Activated T-cell treated with anti-CD3 and anti-CD28 coated beads, Interleukin-2, amount 50 U/mL, for 4 hours (primary cell): ENCODE measurements around the gene LCN6. TPM values are rescaled to one million over a fixed set of nuclear protein-coding genes. Genes with fewer than 3 reads are reported as not detected.
"Not testable (repeated sequence)": the region's sequence is repeated elsewhere in the genome, so short reads cannot be mapped to it uniquely, and the experiment has no call there.

Experiments used
- ATAC-seq, 2 donors: fragments of 200-7000 bp; cut with Tn5 transposase; one replicate each; pipeline ENCODE4 v1.10.0; 2021
- DNase-seq: peaks from one replicate; pipeline ENCODE4 v3.0.0-alpha.2; 2020
- H3K27me3 Mint-ChIP-seq: one replicate; pipeline ENCODE4 v1.8.0; 2021; ENCODE audit warnings: low read depth, mixed read lengths
- H3K36me3 Mint-ChIP-seq: one replicate; pipeline ENCODE4 v1.8.0; 2022; ENCODE audit warnings: mixed read lengths; ENCODE audit not compliant: insufficient read depth
- H3K4me1 Mint-ChIP-seq: one replicate; pipeline ENCODE4 v1.8.0; 2021; ENCODE audit warnings: low read depth, mixed read lengths
- H3K4me3 Mint-ChIP-seq: one replicate; pipeline ENCODE4 v1.8.0; 2021; ENCODE audit warnings: mild to moderate bottlenecking, moderate library complexity, mixed read lengths
- H3K9me3 Mint-ChIP-seq: one replicate; pipeline ENCODE4 v1.8.0; 2021; ENCODE audit warnings: mixed read lengths
- total RNA-seq, 3 donors: library from RNA; stranded (reverse); gene quantifications; one replicate each; pipeline ENCODE4 v1.2.1, GENCODE V29; 2021

Gene LCN6
- total RNA-seq, 3 donors from 2014 or later = not detected

GRCh38 chr9:136769710-136770191 is 21.4 kb upstream of the LCN6 start:
- Mint-ChIP-seq H3K27me3 (peaks cover 19% of the 10 kb centered on the region), H3K4me1 (peaks cover 14% of the 10 kb centered on the region), H3K36me3 (no peaks in the 10 kb centered on the region), H3K4me3 (no peak overlapping the region), H3K9me3 (peaks cover 7% of the 10 kb centered on the region)
- ATAC-seq (peak; percentile 76 to 80), DNase-seq (peak; percentile 48)

DNA sequence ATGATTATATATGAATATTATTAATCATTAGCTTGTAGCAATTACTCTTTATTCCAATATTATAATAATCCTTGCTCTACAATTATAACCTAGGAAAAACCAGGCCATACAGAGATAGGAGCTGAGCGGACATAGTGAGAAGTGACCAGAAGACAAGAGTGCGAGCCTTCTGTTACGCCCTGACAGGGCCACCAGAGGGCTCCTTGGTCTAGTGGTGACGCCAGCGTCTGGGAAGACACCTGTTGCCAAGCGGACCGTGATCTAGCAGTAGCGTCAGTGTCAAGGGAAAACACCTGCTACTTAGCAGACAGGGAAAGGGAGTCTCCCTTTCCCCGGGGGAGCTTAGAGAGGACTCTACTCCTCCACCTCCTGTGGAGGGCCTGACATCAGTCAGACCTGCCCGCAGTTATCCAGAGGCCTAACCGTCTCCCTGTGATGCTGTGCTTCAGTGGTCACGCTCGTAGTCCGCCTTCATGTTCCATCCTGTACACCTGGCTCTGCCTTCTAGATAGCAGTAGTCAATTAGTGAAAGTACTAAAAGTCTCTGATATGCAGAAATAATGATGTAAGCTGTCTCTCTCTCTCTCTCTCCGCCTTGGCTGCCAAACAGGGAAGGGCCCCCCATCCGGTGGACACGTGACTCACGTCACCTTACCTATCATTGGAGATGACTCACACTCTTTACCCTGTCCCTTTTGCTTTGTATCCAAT is 18.2 kb upstream of the LCN6 start:
- H3K36me3 Mint-ChIP-seq, H3K9me3 Mint-ChIP-seq: not testable (repeated sequence)
- peaks cover 14% of the 10 kb centered on the region for H3K4me1 Mint-ChIP-seq
- peak; percentile 35 to 56 for ATAC-seq
- peak; percentile 28 for DNase-seq
- H3K4me3 Mint-ChIP-seq = peak overlapping the region; percentile 70
- peaks cover 20% of the 10 kb centered on the region for H3K27me3 Mint-ChIP-seq

DNA sequence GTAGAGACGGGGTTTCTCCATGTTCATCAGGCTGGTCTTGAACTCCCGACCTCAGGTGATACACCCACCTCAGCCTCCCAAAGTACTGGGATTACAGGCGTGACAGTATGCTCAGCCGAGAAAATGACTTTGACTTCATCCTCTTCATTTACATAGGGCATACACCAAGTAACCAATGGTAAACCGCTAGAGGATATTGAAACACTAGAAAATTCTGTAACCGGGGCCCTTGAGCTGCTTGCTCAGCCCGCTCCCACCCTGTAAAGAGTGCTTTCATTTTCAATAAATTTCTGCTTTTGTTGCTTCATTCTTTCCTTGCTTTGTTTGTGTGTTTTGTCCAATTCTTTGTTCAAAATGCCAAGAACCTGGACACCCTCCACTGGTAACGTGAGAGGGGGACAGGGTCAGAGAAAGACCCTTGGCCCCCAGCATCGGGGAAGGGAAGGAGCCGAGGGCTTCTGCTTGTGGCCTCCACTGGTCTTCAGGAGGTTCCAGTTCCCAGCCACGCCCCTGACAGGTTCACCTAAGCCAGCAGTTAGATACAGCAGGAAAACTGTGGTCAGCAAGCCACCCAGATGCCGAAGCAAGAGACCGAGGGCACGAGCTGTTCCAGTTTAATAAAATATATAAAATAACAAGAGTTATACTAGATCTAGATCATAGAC is 17.6 kb upstream of the LCN6 start:
- H3K4me3 Mint-ChIP-seq, DNase-seq, H3K9me3 Mint-ChIP-seq, H3K36me3 Mint-ChIP-seq: not testable (repeated sequence)
- peaks cover 26% of the 10 kb centered on the region for H3K27me3 Mint-ChIP-seq
- peaks cover 14% of the 10 kb centered on the region for H3K4me1 Mint-ChIP-seq
- peak in 1 of 2 donors; percentile 29 for ATAC-seq

GRCh38 chr9:136765041-136765440 is 16.7 kb upstream of the LCN6 start:
- DNase-seq (no peak), ATAC-seq (no peak)
- H3K9me3 Mint-ChIP-seq = no peaks in the 10 kb centered on the region
- peaks cover 30% of the 10 kb centered on the region for H3K27me3 Mint-ChIP-seq
- H3K36me3 Mint-ChIP-seq = no peaks in the 10 kb centered on the region
- peaks cover 14% of the 10 kb centered on the region for H3K4me1 Mint-ChIP-seq
- H3K4me3 Mint-ChIP-seq = no peak overlapping the region

DNA sequence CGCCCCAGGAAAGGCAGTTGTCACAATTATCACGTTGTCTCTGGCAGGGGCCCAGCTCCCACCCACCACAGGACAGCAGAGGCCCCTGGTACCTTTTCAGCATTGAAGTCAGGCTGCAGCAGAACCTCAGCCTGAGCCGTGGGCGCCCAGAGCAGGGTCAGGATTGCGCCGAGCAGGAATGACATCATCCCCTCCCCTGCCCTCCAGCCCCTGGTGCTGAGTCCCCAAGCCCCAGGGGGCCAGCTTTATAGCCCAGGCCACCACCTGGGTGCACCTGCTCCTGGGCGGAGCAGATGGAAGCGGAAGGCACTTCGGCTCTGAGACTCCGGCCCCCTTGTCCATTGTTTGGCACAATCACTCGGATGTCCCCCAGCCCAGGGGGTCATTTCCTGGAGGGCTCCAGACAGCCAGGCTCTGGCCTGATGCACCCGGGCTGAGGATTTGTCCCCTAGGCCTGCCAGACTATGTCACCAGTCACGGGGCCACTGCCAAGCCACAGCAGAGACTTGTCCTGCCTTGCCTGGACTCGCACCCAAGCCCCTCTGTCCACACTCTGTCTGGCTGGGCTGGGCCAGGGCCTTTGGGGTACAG is 16.1 kb upstream of the LCN6 start, which contains the start of gene LCN15:
Gene LCN15, minus strand, starts transcription at position 218 of the 591 bp plus-strand sequence. Its CDS starts 30 bp downstream, at position 188.
- no peak within 1 kb of the TSS for H3K4me3 Mint-ChIP-seq
- DNase-seq (no peak), ATAC-seq (no peak)
- peaks cover 30% of the 10 kb centered on the region for H3K27me3 Mint-ChIP-seq
- H3K4me1 Mint-ChIP-seq = peaks cover 13% of the 10 kb centered on the region
- no peaks in the 10 kb centered on the region for H3K36me3 Mint-ChIP-seq
- no peaks in the 10 kb centered on the region for H3K9me3 Mint-ChIP-seq

GRCh38 chr9:136763649-136764035 is 15.3 kb upstream of the LCN6 start:
- Mint-ChIP-seq H3K36me3 (no peaks in the 10 kb centered on the region), H3K4me1 (peaks cover 13% of the 10 kb centered on the region), H3K9me3 (no peaks in the 10 kb centered on the region), H3K4me3 (no peak overlapping the region), H3K27me3 (peaks cover 30% of the 10 kb centered on the region)
- no peak for DNase-seq
- no peak for ATAC-seq

GRCh38 chr9:136762915-136763648 is 14.8 kb upstream of the LCN6 start:
- ATAC-seq = peak; percentile 32 to 36

GRCh38 chr9:136762221-136762691 is 13.9 kb upstream of the LCN6 start:
- peaks cover 23% of the 10 kb centered on the region for H3K27me3 Mint-ChIP-seq
- peaks cover 13% of the 10 kb centered on the region for H3K4me1 Mint-ChIP-seq

More at GRCh38 chr9:136762915-136763648, 14.8 kb upstream of the LCN6 start:
- H3K9me3 Mint-ChIP-seq = no peaks in the 10 kb centered on the region
- H3K4me3 Mint-ChIP-seq = no peak overlapping the region
- H3K27me3 Mint-ChIP-seq = peaks cover 29% of the 10 kb centered on the region
- DNase-seq = peak; percentile 27
- H3K36me3 Mint-ChIP-seq = no peaks in the 10 kb centered on the region
- H3K4me1 Mint-ChIP-seq = peaks cover 13% of the 10 kb centered on the region

DNA sequence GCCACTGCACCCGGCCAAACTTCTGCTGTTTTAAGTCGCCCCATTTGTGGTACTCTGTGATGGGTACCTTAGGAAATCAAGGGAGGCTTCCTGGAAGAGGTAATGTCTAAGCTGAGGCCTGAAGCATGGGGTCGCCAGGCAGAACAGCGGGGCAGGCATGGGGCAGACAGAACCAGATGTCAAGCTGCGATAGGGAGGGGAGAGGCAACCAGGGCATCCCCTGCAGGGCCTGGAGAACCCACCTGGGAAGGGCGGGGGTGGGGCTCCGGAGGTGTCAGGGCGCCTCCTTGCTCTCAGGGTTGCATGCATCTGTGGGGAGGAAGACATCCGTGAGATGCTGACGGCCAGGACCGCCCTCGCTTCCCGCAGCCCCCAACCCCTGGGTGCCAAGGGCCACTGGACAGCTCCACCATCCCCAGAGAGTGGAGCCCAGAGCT is 13.2 kb upstream of the LCN6 start:
- ATAC-seq (no peak), DNase-seq (no peak)
- H3K4me1 Mint-ChIP-seq = peaks cover 7% of the 10 kb centered on the region
- no peaks in the 10 kb centered on the region for H3K36me3 Mint-ChIP-seq
- no peak overlapping the region for H3K4me3 Mint-ChIP-seq
- H3K27me3 Mint-ChIP-seq = peaks cover 17% of the 10 kb centered on the region
- H3K9me3 Mint-ChIP-seq = no peaks in the 10 kb centered on the region

More at GRCh38 chr9:136762221-136762691, 13.9 kb upstream of the LCN6 start:
- no peak for ATAC-seq
- H3K9me3 Mint-ChIP-seq = no peaks in the 10 kb centered on the region
- H3K4me3 Mint-ChIP-seq = no peak overlapping the region
- no peak for DNase-seq
- H3K36me3 Mint-ChIP-seq = no peaks in the 10 kb centered on the region

GRCh38 chr9:136760834-136761544 is 12.7 kb upstream of the LCN6 start:
- ATAC-seq, H3K9me3 Mint-ChIP-seq, H3K4me1 Mint-ChIP-seq, H3K36me3 Mint-ChIP-seq, DNase-seq, H3K4me3 Mint-ChIP-seq: not testable (repeated sequence)
- peaks cover 19% of the 10 kb centered on the region for H3K27me3 Mint-ChIP-seq

DNA sequence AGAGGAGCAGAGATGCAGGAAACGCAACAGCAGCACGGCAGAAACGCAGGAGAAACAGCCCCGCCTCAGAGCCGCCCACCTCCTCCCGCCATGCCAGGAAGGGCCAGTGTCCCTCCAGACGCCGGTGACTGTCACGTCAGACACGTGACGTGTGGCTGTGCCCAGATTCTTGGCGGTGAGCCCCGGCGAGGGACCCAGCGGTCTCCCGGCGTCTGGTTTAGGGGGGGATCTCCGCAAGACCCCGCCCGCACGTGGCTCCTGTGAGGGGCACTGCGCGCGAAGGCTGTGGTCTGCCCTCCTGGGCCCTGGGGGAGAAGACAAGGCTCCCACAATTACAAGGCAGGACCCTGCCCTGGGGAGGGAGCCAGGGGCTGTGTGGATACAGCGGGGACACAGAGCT is 12.1 kb upstream of the LCN6 start:
- DNase-seq = no peak
- H3K4me1 Mint-ChIP-seq = no peaks in the 10 kb centered on the region
- no peaks in the 10 kb centered on the region for H3K36me3 Mint-ChIP-seq
- H3K4me3 Mint-ChIP-seq = no peak overlapping the region
- ATAC-seq = no peak
- H3K9me3 Mint-ChIP-seq = no peaks in the 10 kb centered on the region
- H3K27me3 Mint-ChIP-seq = peaks cover 17% of the 10 kb centered on the region

GRCh38 chr9:136759436-136760325 is 11.4 kb upstream of the LCN6 start:
- no peak for DNase-seq
- no peaks in the 10 kb centered on the region for H3K4me1 Mint-ChIP-seq
- H3K4me3 Mint-ChIP-seq = no peak overlapping the region
- H3K9me3 Mint-ChIP-seq = no peaks in the 10 kb centered on the region
- H3K27me3 Mint-ChIP-seq = peaks cover 17% of the 10 kb centered on the region
- ATAC-seq = no peak
- no peaks in the 10 kb centered on the region for H3K36me3 Mint-ChIP-seq

DNA sequence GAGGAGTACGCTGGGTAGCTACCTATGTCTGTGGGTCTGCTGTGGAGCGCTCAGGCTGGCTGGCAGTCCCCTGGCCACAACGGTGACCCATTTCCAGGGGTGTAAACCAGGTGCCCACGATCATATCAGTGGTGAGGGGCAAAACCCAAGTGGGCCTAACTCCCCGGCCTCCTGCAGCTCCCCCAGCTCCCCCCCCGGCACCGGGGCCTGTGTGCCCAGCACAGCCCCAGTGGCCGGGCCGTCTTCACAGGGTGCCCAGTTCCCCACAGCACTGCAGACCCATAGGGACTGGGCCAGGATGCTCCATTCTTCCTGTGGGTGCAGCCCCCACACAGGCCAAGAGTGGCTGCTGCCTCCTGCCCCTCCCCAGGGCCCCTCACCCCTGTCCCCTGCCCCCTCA is 10.7 kb upstream of the LCN6 start:
- Mint-ChIP-seq H3K9me3 (no peaks in the 10 kb centered on the region), H3K4me1 (no peaks in the 10 kb centered on the region), H3K4me3 (no peak overlapping the region), H3K36me3 (no peaks in the 10 kb centered on the region), H3K27me3 (peaks cover 17% of the 10 kb centered on the region)
- DNase-seq = no peak
- ATAC-seq = no peak
